ENCODE measurements around the gene STX3.

STX3 gene

DNA sequence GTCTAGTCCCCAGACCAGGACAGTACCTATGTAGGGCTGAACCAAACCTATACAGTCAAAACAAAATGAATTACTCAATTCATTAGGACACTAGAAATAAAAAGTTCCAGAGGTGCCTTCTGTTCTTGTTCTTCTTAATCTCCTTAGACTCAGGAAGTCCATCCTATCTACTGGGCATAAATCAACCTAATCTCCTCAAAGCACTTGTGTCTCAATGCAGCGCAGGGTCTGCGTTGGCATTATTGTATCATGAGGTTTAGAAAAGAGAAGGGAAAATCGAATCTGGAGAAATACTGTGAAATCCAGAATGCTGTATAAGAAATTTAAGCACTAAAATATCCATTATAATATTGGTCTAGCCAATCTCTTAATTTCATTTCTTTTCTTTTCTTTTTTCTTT, 39.1 kb upstream of the STX3 start:
- no peaks in the 10 kb centered on the region for H3K9me3 ChIP-seq (ENCODE audit: control insufficient read depth, insufficient read depth, low read length)

GRCh38 chr11:59719556-59719955, 35.6 kb upstream of the STX3 start:
- no peak for TF ChIP-seq EZH2phosphoT487 (IDR thresholded peaks at IDR 0.05; ENCODE audit: borderline replicate concordance, low read length)
- Histone ChIP-seq H3K4me3 (ENCODE audit: low read length) (no peak overlapping the region), H3K9me3 (ENCODE audit: control insufficient read depth, insufficient read depth, low read length) (no peaks in the 10 kb centered on the region), H3F3A (ENCODE audit: control insufficient read depth, insufficient read depth) (no peaks in the 10 kb centered on the region), H3K36me3 (ENCODE audit: control insufficient read depth, low read length) (no peaks in the 10 kb centered on the region), H3K9me2 (replicated peaks; ENCODE audit: control insufficient read depth, low read length) (no peaks in the 10 kb centered on the region), H3K4me1 (ENCODE audit: control insufficient read depth, low read length) (no peaks in the 10 kb centered on the region), H3K27ac (ENCODE audit: low read depth, low read length) (no peak overlapping the region), H3K79me2 (ENCODE audit: control insufficient read depth, low read length) (no peaks in the 10 kb centered on the region), H3K4me2 (ENCODE audit: low read length) (no peak overlapping the region), H4K20me1 (ENCODE audit: control insufficient read depth, insufficient read depth, low read depth, low read length) (no peaks in the 10 kb centered on the region), H3K27me3 (ENCODE audit: control insufficient read depth, low read length) (peaks cover 15% of the 10 kb centered on the region; the same call in 1 of the 2 replicates)

More for the DNA sequence above, 39.1 kb upstream of the STX3 start:
- H4K20me1 ChIP-seq (ENCODE audit: control insufficient read depth, insufficient read depth, low read depth, low read length), result no peaks in the 10 kb centered on the region
- H3K79me2 ChIP-seq (ENCODE audit: control insufficient read depth, low read length), result no peaks in the 10 kb centered on the region
- H3K27ac ChIP-seq (ENCODE audit: low read depth, low read length), result no peak overlapping the region
- no peak overlapping the region for H3K4me2 ChIP-seq (ENCODE audit: low read length)
- no peak overlapping the region for H3K4me3 ChIP-seq (ENCODE audit: low read length)
- TF ChIP-seq EZH2phosphoT487 (IDR thresholded peaks at IDR 0.05; ENCODE audit: borderline replicate concordance, low read length), result no peak
- no peak for TF ChIP-seq CTCF (IDR thresholded peaks at IDR 0.05; ENCODE audit: low read depth, low read length, poor library complexity, severe bottlenecking)
- no peaks in the 10 kb centered on the region for H3F3A ChIP-seq (ENCODE audit: control insufficient read depth, insufficient read depth)
- H3K27me3 ChIP-seq (ENCODE audit: control insufficient read depth, low read length), result peaks cover 15% of the 10 kb centered on the region; the same call in 1 of the 2 replicates
- H3K36me3 ChIP-seq (ENCODE audit: control insufficient read depth, low read length), result no peaks in the 10 kb centered on the region
- no peaks in the 10 kb centered on the region for H3K9me2 ChIP-seq (replicated peaks; ENCODE audit: control insufficient read depth, low read length)
- H3K4me1 ChIP-seq (ENCODE audit: control insufficient read depth, low read length), result no peaks in the 10 kb centered on the region

GRCh38 chr11:59724066-59724465, 31.1 kb upstream of the STX3 start:
- Histone ChIP-seq H3F3A (ENCODE audit: control insufficient read depth, insufficient read depth) (no peaks in the 10 kb centered on the region), H3K79me2 (ENCODE audit: control insufficient read depth, low read length) (no peaks in the 10 kb centered on the region), H3K4me2 (ENCODE audit: low read length) (no peak overlapping the region), H3K27me3 (ENCODE audit: control insufficient read depth, low read length) (peaks cover 3% of the 10 kb centered on the region; the same call in 1 of the 2 replicates), H3K9me2 (replicated peaks; ENCODE audit: control insufficient read depth, low read length) (no peaks in the 10 kb centered on the region), H4K20me1 (ENCODE audit: control insufficient read depth, insufficient read depth, low read depth, low read length) (no peaks in the 10 kb centered on the region), H3K27ac (ENCODE audit: low read depth, low read length) (no peak overlapping the region), H3K4me1 (ENCODE audit: control insufficient read depth, low read length) (no peaks in the 10 kb centered on the region), H3K4me3 (ENCODE audit: low read length) (no peak overlapping the region), H3K36me3 (ENCODE audit: control insufficient read depth, low read length) (no peaks in the 10 kb centered on the region), H3K9me3 (ENCODE audit: control insufficient read depth, insufficient read depth, low read length) (no peaks in the 10 kb centered on the region)
- TF ChIP-seq EZH2phosphoT487 (IDR thresholded peaks at IDR 0.05; ENCODE audit: borderline replicate concordance, low read length), result no peak
- TF ChIP-seq CTCF (IDR thresholded peaks at IDR 0.05; ENCODE audit: low read depth, low read length, poor library complexity, severe bottlenecking), result no peak

GRCh38 chr11:59727426-59727825, 27.8 kb upstream of the STX3 start:
- no peak for TF ChIP-seq CTCF (IDR thresholded peaks at IDR 0.05; ENCODE audit: low read depth, low read length, poor library complexity, severe bottlenecking)
- TF ChIP-seq EZH2phosphoT487 (IDR thresholded peaks at IDR 0.05; ENCODE audit: borderline replicate concordance, low read length), result no peak
- Histone ChIP-seq H3K9me3 (ENCODE audit: control insufficient read depth, insufficient read depth, low read length) (no peaks in the 10 kb centered on the region), H3F3A (ENCODE audit: control insufficient read depth, insufficient read depth) (no peaks in the 10 kb centered on the region), H4K20me1 (ENCODE audit: control insufficient read depth, insufficient read depth, low read depth, low read length) (no peaks in the 10 kb centered on the region), H3K79me2 (ENCODE audit: control insufficient read depth, low read length) (no peaks in the 10 kb centered on the region), H3K27me3 (ENCODE audit: control insufficient read depth, low read length) (no peaks in the 10 kb centered on the region), H3K4me2 (ENCODE audit: low read length) (no peak overlapping the region), H3K4me1 (ENCODE audit: control insufficient read depth, low read length) (no peaks in the 10 kb centered on the region), H3K9me2 (replicated peaks; ENCODE audit: control insufficient read depth, low read length) (no peaks in the 10 kb centered on the region), H3K4me3 (ENCODE audit: low read length) (no peak overlapping the region), H3K36me3 (ENCODE audit: control insufficient read depth, low read length) (no peaks in the 10 kb centered on the region), H3K27ac (ENCODE audit: low read depth, low read length) (no peak overlapping the region)
